Measurements from ENCODE around the gene LYSMD4.

DNA sequence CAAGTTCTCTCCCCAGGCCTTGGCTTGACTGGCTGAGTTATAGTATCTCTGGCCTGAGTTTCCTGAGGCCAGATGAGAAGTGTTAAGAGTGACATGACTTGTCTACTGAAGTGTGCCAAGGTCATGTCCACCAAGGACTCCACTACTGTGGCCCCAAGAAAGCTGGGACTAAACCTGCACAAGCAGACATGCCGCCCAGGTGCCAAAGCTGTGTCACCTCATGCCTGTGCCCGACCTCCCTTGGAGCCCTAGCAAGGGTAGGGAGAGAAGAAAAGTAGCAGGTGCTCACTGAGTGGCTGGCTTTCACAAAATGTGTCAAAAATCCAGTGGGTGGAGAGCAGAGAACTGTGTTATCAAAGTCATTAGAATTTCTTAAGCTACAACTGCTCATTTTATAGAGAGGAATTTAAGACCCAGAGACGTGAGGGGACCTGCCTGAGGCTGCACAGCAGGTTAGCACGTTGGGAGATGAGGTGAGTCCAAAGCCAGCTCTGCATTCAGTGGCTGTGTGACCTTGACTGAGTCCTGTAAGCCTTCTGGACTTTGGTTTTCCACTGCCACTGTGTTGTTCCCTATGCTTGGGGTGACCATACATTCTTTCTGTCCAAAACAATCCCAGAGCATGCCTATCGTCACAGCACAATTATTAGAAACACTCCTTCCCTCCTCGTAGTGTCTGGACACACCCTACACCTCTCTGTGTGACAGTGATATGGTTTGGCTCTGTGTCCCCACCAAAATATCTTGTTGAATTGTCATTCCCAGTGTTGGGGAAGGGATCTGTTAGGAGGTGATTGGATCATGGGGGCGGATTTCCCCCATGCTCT, 5.0 kb upstream of the LYSMD4 start:
- TF ChIP-seq, protein P1, sequence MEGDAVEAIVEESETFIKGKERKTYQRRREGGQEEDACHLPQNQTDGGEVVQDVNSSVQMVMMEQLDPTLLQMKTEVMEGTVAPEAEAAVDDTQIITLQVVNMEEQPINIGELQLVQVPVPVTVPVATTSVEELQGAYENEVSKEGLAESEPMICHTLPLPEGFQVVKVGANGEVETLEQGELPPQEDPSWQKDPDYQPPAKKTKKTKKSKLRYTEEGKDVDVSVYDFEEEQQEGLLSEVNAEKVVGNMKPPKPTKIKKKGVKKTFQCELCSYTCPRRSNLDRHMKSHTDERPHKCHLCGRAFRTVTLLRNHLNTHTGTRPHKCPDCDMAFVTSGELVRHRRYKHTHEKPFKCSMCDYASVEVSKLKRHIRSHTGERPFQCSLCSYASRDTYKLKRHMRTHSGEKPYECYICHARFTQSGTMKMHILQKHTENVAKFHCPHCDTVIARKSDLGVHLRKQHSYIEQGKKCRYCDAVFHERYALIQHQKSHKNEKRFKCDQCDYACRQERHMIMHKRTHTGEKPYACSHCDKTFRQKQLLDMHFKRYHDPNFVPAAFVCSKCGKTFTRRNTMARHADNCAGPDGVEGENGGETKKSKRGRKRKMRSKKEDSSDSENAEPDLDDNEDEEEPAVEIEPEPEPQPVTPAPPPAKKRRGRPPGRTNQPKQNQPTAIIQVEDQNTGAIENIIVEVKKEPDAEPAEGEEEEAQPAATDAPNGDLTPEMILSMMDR (IDR thresholded peaks at IDR 0.05; ENCODE audit: borderline replicate concordance, extremely low read depth, low read length, poor library complexity, severe bottlenecking), result no peak
- TF ChIP-seq EZH2 (IDR thresholded peaks at IDR 0.05; ENCODE audit: borderline replicate concordance, low read depth, low read length, severe bottlenecking), result no peak
